HepG2 (cell line): Measurements from ENCODE around the gene DNAJC18. TPM values are rescaled to one million over a fixed set of nuclear protein-coding genes. Genes with fewer than 3 reads are reported as not detected.

Experiments
- ATAC-seq: fragments of 200-7000 bp; cut with Tn5 transposase; 3 replicates; pipeline ENCODE4 v1.9.1; 2020; ENCODE audit warnings: mild to moderate bottlenecking, moderate library complexity
- BruUV-seq: library from RNA; stranded (reverse); fragments of 400-500 nt; replicated peaks from 2 replicates; lab custom pipeline; 2021; lab: Mats Ljungman, UMichigan
- CTCF ChIA-PET: fragments of 300-600 bp; formaldehyde crosslinking; extraction: SDS; loops from one replicate; lab custom pipeline; 2021; ENCODE audit warnings: low total read pairs, inconsistent platforms, low intra/inter-chr PET ratio; lab: Yijun Ruan, JAX
- POLR2A ChIA-PET: fragments of 350-600 bp; sonication (Branson Sonifier 250); formaldehyde crosslinking; loops from one replicate; lab custom pipeline; 2020; ENCODE audit warnings: antibody characterized with exemption, inconsistent platforms; lab: Yijun Ruan, JAX
- DNase-seq: peaks from one replicate; pipeline ENCODE4 v3.0.0-alpha.2; 2015; ENCODE audit warnings: low spot score
- FAIRE-seq: peaks from 3 replicates; lab custom pipeline; 2011; peaks lifted over from hg19 to GRCh38; lab: Jason Lieb, UNC
- H2AFZ ChIP-seq: one replicate; pipeline ENCODE4 v1.6.1; 2011; ENCODE audit warnings: low read length, inconsistent platforms
- H3K27ac ChIP-seq: fragments of 300-600 bp; 3 replicates; pipeline ENCODE4 v1.8.0; 2011; ENCODE audit warnings: mixed run types, mild to moderate bottlenecking, mixed read lengths, low read length, inconsistent platforms; ENCODE audit not compliant: insufficient read depth; ENCODE audit errors: extremely low read length
- H3K27me3 ChIP-seq, 2 experiments: fragments of 200-600 bp in 1 of 2; 2 replicates in 1 of 2; 3 replicates in 1 of 2; pipeline versions ENCODE4 v1.6.0 to v1.8.0; 2011; ENCODE audit warnings: low read length in 2 of 2, mild to moderate bottlenecking in 2 of 2, moderate library complexity in 2 of 2, inconsistent platforms in 1 of 2; ENCODE audit not compliant: insufficient read depth in 2 of 2, control insufficient read depth in 1 of 2
- H3K36me3 ChIP-seq, 2 experiments: fragments of 200-600 bp in 1 of 2; replicated peaks in 1 of 2; 2 replicates in 1 of 2; 3 replicates in 1 of 2; pipeline versions ENCODE4 v1.5.1 to v1.8.0; 2011; ENCODE audit warnings: low read length in 2 of 2, inconsistent platforms in 1 of 2; ENCODE audit not compliant: insufficient read depth in 2 of 2, control insufficient read depth in 1 of 2
- H3K4me1 ChIP-seq: 2 replicates; pipeline ENCODE4 v1.5.1; 2012; ENCODE audit warnings: low read length, inconsistent platforms; ENCODE audit not compliant: insufficient read depth
- H3K4me2 ChIP-seq: 2 replicates; pipeline ENCODE4 v1.6.0; 2011; ENCODE audit warnings: low read depth, low read length, inconsistent platforms
- H3K4me3 ChIP-seq, 3 experiments: fragments of 200-600 bp in 1 of 3; sonication (generic), shearing (Covaris generic) in 1 of 3; replicated peaks in 1 of 3; 2 replicates each; pipeline ENCODE4 v1.5.1; 2011 to 2016; ENCODE audit warnings: low read length in 3 of 3, inconsistent platforms in 2 of 3, low read depth in 2 of 3, mild to moderate bottlenecking in 2 of 3, control low read depth in 1 of 3, mixed read lengths in 1 of 3; ENCODE audit not compliant: insufficient read depth in 1 of 3
- H3K79me2 ChIP-seq: one replicate; pipeline ENCODE4 v1.6.1; 2011; ENCODE audit warnings: low read length, inconsistent platforms; ENCODE audit not compliant: insufficient read depth
- H3K9ac ChIP-seq: 2 replicates; pipeline ENCODE4 v1.6.0; 2011; ENCODE audit warnings: mild to moderate bottlenecking, low read depth, low read length, inconsistent platforms; ENCODE audit not compliant: insufficient read depth
- H3K9me3 ChIP-seq: 2 replicates; pipeline ENCODE4 v1.5.1; 2012; ENCODE audit warnings: mild to moderate bottlenecking, low read length
- H4K20me1 ChIP-seq: 2 replicates; pipeline ENCODE4 v1.6.0; 2011; ENCODE audit warnings: inconsistent platforms, mild to moderate bottlenecking, low read length, moderate library complexity; ENCODE audit not compliant: insufficient read depth
- AFF4 ChIP-seq: sonication (generic); formaldehyde crosslinking; IDR thresholded peaks from 2 replicates; pipeline ENCODE4 v1.4.0; 2020; ENCODE audit warnings: missing genetic modification reagents
- ARHGAP35 ChIP-seq: sonication (generic); formaldehyde crosslinking; IDR thresholded peaks from 2 replicates; pipeline ENCODE4 v1.9.0; 2022; ENCODE audit warnings: mild to moderate bottlenecking, inconsistent platforms, moderate library complexity, missing genetic modification reagents, borderline replicate concordance
- CHD2 ChIP-seq: IDR thresholded peaks from 2 replicates; pipeline ENCODE4 v1.6.1; 2011; ENCODE audit warnings: low read depth, low read length, improper control_type of control experiment
- ZNF317 ChIP-seq: sonication (generic); formaldehyde crosslinking; IDR thresholded peaks from 2 replicates; pipeline ENCODE4 v1.5.0; 2020; ENCODE audit warnings: mild to moderate bottlenecking, missing genetic modification reagents
- ZNF670 ChIP-seq: sonication (generic); formaldehyde crosslinking; IDR thresholded peaks from 2 replicates; pipeline ENCODE4 v1.8.0; 2022; ENCODE audit warnings: mild to moderate bottlenecking, missing genetic modification reagents, borderline replicate concordance
- WGBS: methylation state at CpG from one replicate; pipeline ENCODE4 v1.1.6; 2017; ENCODE audit warnings: low lambda C conversion rate; 5-methylcytosine and 5-hydroxymethylcytosine counted together
- in situ Hi-C: cut with HindIII; loops from 2 replicates; pipeline ENCODE4 v1.10.0; 2017; ENCODE audit warnings: low pct_unique_long_range_greater_than_20kb; ENCODE audit not compliant: extremely low pct_ligation_motif_present
- intact Hi-C: fragments of 100-400 bp; cut with micrococcal nuclease; formaldehyde crosslinking; loops from one replicate; pipeline ENCODE4 v1.10.0; 2022; ENCODE audit not compliant: unreplicated experiment
- polyA plus RNA-seq, 8 experiments: library from polyadenylated mRNA; depleted of rRNA in 3 of 8; stranded (reverse) in 7 of 8; unstranded in 1 of 8; fragments of >200 nt; fragmentation: Illumina TruSeq in 4 of 8; extraction: Trizol in 4 of 8; gene quantifications; 2 replicates each; pipeline versions ENCODE4 v1.2.1 to v1.2.3, GENCODE V29; 2011 to 2016; ENCODE audit warnings: low read depth in 4 of 8, missing spikeins in 1 of 8, mixed read lengths in 1 of 8; ENCODE audit not compliant: insufficient read depth in 1 of 8
- total RNA-seq, 5 experiments: library from RNA; depleted of rRNA; stranded (reverse); fragments of >200 nt; fragmentation: Illumina TruSeq; extraction: Trizol; gene quantifications; 2 replicates each; pipeline ENCODE4 v1.2.3, GENCODE V29; 2016; ENCODE audit warnings: low read depth in 1 of 5
- TF ChIP-seq, protein P1 (sequence below): sonication (generic); formaldehyde crosslinking; IDR thresholded peaks from 2 replicates; pipeline ENCODE4 v1.4.0; 2020; ENCODE audit warnings: missing genetic modification reagents

DNAJC18 gene
- total and polyA plus RNA-seq, 2 of the 13 experiments (the other 11 are each of a cell fraction or from before 2014, with no cell fraction given), result 6.5 to 6.6 TPM

DNA sequence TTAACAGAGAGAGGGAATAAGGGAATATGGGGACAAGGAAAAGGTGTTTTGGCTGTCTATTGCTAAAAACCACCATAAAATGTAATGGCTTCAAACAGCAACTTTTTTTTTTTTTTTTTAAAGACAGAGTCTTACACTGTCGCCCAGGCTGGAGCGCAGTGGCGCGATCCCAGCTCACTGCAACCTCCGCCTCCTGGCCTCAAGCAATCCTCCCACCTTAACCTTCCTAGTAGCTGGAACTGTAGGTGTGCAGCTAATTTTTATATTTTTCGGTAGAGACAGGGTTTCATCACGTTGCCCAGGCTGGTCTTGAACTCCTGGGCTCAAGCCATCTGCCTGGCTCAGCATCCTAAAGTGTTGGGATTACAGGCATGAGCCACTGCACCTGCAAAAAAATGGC lies 31.1 kb downstream of the DNAJC18 start:
- no peak for TF ChIP-seq AFF4
- TF ChIP-seq ARHGAP35 (CRISPR knock-in tag), result no peak
- TF ChIP-seq ZNF670 (CRISPR knock-in tag), result no peak
- TF ChIP-seq CHD2, result no peak
- TF ChIP-seq ZNF317 (CRISPR knock-in tag), result no peak
- TF ChIP-seq, protein P1, sequence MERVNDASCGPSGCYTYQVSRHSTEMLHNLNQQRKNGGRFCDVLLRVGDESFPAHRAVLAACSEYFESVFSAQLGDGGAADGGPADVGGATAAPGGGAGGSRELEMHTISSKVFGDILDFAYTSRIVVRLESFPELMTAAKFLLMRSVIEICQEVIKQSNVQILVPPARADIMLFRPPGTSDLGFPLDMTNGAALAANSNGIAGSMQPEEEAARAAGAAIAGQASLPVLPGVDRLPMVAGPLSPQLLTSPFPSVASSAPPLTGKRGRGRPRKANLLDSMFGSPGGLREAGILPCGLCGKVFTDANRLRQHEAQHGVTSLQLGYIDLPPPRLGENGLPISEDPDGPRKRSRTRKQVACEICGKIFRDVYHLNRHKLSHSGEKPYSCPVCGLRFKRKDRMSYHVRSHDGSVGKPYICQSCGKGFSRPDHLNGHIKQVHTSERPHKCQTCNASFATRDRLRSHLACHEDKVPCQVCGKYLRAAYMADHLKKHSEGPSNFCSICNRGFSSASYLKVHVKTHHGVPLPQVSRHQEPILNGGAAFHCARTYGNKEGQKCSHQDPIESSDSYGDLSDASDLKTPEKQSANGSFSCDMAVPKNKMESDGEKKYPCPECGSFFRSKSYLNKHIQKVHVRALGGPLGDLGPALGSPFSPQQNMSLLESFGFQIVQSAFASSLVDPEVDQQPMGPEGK (CRISPR knock-in tag), result no peak
- DNase-seq (no peak), FAIRE-seq (no peak), ATAC-seq (no peak)
- intact Hi-C loops (no loop called here), in situ Hi-C loops (no loop called here)
- H3K36me3 ChIP-seq, result no peaks in the 10 kb centered on the region
- H3K27ac ChIP-seq, result no peak overlapping the region
- H2AFZ ChIP-seq, result no peak overlapping the region
- ChIA-PET CTCF (no interaction called here), POLR2A (no interaction called here)
- no peaks in the 10 kb centered on the region for H4K20me1 ChIP-seq
- H3K4me1 ChIP-seq, result peaks cover 46% of the 10 kb centered on the region
- H3K4me2 ChIP-seq, result no peak overlapping the region
- no peaks in the 10 kb centered on the region for H3K27me3 ChIP-seq
- H3K4me3 ChIP-seq, result no peak overlapping the region
- no peaks in the 10 kb centered on the region for H3K9me3 ChIP-seq
- 85% methylated on average over 7 of the region's 7 CpGs for WGBS
- H3K9ac ChIP-seq, result no peak overlapping the region
- BruUV-seq, result no TSS peak
- H3K79me2 ChIP-seq, result peaks cover 2% of the 10 kb centered on the region
